GM10248 (cell line): Measurements from ENCODE around the gene HSPE1.
"Not testable (repeated sequence)": the region's sequence is repeated elsewhere in the genome, so short reads cannot be mapped to it uniquely, and the experiment has no call there.

ENCODE experiments used
- CTCF ChIA-PET: fragments of 300-600 bp; sonication (Branson Sonifier 250); formaldehyde crosslinking; extraction: SDS; loops from one replicate; lab custom pipeline; 2021; ENCODE audit warnings: antibody characterized with exemption; lab: Yijun Ruan, JAX
- POLR2A ChIA-PET: fragments of 350-650 bp; sonication (Branson Sonifier 250); formaldehyde crosslinking; extraction: SDS; loops from one replicate; lab custom pipeline; 2020; ENCODE audit warnings: antibody characterized with exemption; lab: Yijun Ruan, JAX
- DNase-seq: peaks from one replicate; pipeline ENCODE4 v3.0.0; 2012; ENCODE audit errors: extremely low spot score
- CTCF ChIP-seq: IDR thresholded peaks from 2 replicates; pipeline ENCODE4 v1.5.1; 2012; ENCODE audit warnings: mild to moderate bottlenecking, low read depth; ENCODE audit errors: extremely low read depth, missing control alignments, control extremely low read depth

Gene HSPE1

GRCh38 chr2:197499594-197500502 lies at the start of gene HSPE1, which contains the start of gene HSPD1:
Gene HSPE1 (plus strand): TSS chr2:197500379. CDS start chr2:197500437, 58 bp downstream.
Gene HSPD1 (minus strand): TSS chr2:197499840. CDS start chr2:197498848, 992 bp downstream.
- ChIA-PET CTCF (interaction anchor here (0.6 to 3.3 kb wide), 5 partner anchors 9 to 76 kb away, joined by 3 to 13 read pairs (median 4); partner anchors contain the start of gene MOB4), POLR2A (interaction anchor here (0.5 to 2.1 kb wide), 13 partner anchors 9 to 288 kb away, joined by 3 to 22 read pairs (median 4); partner anchors contain the start of genes COQ10B, MARS2 and MOB4)
- peak; percentile 96 for DNase-seq
- peak; percentile 77 for TF ChIP-seq CTCF

- DNase-seq, result no peak
- no peak for TF ChIP-seq CTCF
- CTCF ChIA-PET, result interaction anchor here (0.8 to 6.5 kb wide), 3 partner anchors 8 to 12 kb away, joined by 3 to 45 read pairs (median 6); partner anchors contain the start of gene SF3B1
- POLR2A ChIA-PET, result interaction anchor here (0.6 to 1.1 kb wide), 3 partner anchors 16 to 29 kb away, joined by 3 to 4 read pairs (median 4); partner anchors contain the start of gene SF3B1
Measured at GRCh38 chr2:197450465-197450864, 49.7 kb upstream of the HSPE1 start.

GRCh38 chr2:197450935-197451358 lies 49.2 kb upstream of the HSPE1 start:
- DNase-seq, result not testable (repeated sequence)
- CTCF ChIA-PET, result interaction anchor here (0.8 to 6.5 kb wide), 5 partner anchors 9 to 24 kb away, joined by 3 to 45 read pairs (median 4); partner anchors contain the start of gene SF3B1
- POLR2A ChIA-PET, result interaction anchor here (1.1 kb wide), 1 partner anchor 16 kb away, joined by 4 read pairs; the partner anchor contains the start of gene SF3B1

GRCh38 chr2:197452754-197453122 lies 47.4 kb upstream of the HSPE1 start:
- ChIA-PET POLR2A (interaction anchor here (0.5 to 1.6 kb wide), 14 partner anchors 12 to 500 kb away, joined by 3 to 15 read pairs (median 4); partner anchors contain the start of genes HSPD1, HSPE1 and SF3B1), CTCF (interaction anchor here (0.7 to 6.5 kb wide), 9 partner anchors 8 to 23 kb away, joined by 3 to 45 read pairs (median 4); partner anchors contain the start of gene SF3B1)
- TF ChIP-seq CTCF, result no peak
- DNase-seq, result no peak

GRCh38 chr2:197453123-197453913 lies 46.9 kb upstream of the HSPE1 start, which contains the start of gene COQ10B:
Gene COQ10B (plus strand): TSS chr2:197453552. CDS start chr2:197453561, 9 bp downstream.
- ChIA-PET POLR2A (interaction anchor here (0.5 to 1.6 kb wide), 15 partner anchors 9 to 501 kb away, joined by 3 to 15 read pairs (median 4); partner anchors contain the start of genes HSPD1, HSPE1 and SF3B1), CTCF (interaction anchor here (0.7 to 6.5 kb wide), 10 partner anchors 8 to 24 kb away, joined by 3 to 45 read pairs (median 4); partner anchors contain the start of gene SF3B1)
- peak; percentile 18 for TF ChIP-seq CTCF
- peak; percentile 98 for DNase-seq

- POLR2A ChIA-PET, result interaction anchor here (1.2 to 1.6 kb wide), 5 partner anchors 9 to 48 kb away, joined by 4 to 15 read pairs (median 10); partner anchors contain the start of genes HSPD1, HSPE1 and SF3B1
- CTCF ChIA-PET, result interaction anchor here (1.0 to 6.5 kb wide), 3 partner anchors 16 to 22 kb away, joined by 3 to 45 read pairs (median 3); partner anchors contain the start of gene SF3B1
- peak; percentile 64 for DNase-seq
- TF ChIP-seq CTCF, result no peak
Measured at GRCh38 chr2:197453914-197454398, 46.2 kb upstream of the HSPE1 start.
